ENCODE data around the gene ELF1.

ELF1 gene

DNA sequence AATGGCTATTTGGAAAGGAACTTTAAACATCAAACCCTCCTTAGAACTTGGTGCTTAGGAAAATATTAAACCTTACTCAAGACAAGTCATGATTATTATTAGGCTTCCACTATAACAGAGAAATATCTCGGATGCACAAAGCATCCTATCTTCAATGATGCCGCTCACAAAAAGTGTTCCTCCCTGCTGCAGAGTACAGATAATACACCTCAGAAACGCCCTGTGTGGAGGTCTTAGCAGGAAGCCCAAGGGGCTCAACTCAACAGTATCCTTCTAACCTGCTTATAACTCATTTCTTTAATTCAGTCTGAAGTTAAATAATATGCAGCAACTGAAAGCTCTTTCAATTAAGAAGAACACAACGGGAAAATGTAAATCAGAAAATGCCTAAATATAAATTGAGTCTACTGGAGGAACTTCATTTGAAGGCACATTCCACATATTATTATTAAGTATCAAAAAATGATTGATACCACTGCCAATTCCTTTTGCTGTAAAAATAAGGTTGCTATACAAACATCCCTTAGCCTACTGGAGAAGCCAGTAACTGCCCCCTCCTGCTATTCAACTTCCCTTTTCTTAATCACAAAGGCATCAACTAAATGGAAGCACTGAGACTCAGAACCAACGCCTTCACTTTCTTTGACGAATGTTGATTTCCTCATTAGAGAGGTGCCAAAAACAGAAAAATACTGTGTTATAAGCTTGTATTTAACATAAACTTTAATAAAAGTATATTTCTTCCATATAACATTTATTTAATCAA, 12.0 kb downstream of the ELF1 start:
- no peak for DNase-seq (ENCODE audit: low read depth, low spot score)

- DNase-seq (ENCODE audit: low read depth, low spot score) = no peak
Observed at GRCh38 chr13:41006306-41006705, 12.8 kb downstream of the ELF1 start.

- no peak for DNase-seq (ENCODE audit: low read depth, low spot score)
Observed at GRCh38 chr13:41005704-41006103, 13.4 kb downstream of the ELF1 start.

DNA sequence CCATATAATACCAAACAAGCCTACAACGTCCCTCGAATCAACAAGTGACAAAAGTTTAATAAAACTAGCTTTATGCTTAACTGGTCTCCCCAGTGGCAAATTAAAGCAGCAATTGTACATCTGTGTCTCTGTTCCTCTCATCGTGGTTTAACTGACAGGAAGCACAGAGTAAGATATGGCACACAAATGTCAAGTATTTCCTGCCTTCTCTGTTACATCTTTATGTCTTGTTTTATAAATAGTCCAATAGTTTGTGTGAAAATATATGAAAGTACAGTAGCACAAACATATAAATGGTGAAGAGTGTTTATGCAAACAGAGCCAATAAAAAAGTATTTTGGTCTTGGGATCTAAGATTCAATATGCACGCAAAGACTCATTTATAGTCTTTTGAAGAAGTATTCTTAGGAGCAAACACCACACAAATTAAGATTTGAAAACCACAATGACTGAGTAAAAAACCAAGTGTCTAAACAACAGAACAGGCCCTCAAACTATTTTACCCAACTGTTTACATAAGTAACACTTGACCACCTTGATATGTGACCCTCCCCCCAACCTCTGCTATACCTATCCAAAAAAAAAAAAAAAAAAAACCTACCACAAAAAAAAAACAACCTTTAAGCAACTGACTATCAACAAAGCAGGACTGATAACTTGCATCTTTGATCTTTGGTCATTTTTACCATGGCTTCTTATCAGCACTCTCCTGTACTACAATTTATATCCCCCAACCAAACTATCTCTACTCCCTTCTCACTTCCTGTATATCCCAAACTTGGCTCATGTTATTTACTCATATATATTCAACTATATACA, 14.0 kb downstream of the ELF1 start:
- DNase-seq (ENCODE audit: low read depth, low spot score) = no peak

DNA sequence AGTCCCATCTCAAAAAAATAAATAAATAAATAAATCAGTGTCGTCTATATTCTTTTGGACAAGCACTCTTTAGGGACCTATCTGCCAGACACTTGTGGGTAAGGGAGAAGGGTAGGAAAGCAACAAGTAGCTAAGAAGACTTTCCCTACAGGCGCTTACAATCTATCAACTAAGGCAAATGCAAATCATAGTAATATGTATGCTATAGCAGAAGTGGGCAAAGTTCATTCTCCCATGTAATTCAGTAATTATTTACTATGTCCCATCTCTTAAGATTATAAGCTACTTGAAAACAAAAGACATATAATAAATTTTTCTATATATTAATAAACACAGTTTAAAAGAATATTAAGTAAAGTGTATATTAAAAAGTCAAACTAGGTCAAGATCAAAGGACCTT, 16.5 kb downstream of the ELF1 start:
- no peak for DNase-seq (ENCODE audit: low read depth, low spot score)

DNA sequence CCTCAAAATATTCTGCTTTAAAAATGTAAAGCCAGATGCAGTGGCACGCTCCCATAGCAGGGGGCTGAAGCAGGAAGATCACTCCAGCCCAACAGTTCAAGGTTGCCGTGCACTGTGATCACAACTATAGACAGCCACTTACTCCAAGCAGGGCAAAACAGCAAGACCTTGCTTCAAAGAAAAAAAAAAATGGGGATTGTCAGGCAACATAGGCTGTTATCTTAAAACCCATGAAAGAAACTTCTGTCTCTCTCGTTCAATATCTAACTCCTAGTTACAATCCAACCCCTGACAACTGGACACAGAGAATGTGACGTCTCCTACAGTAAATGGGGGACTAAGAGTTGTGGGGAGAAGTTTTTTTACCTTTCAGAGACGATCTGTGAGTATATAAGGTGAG, 17.4 kb downstream of the ELF1 start:
- DNase-seq (ENCODE audit: low read depth, low spot score) = no peak

DNA sequence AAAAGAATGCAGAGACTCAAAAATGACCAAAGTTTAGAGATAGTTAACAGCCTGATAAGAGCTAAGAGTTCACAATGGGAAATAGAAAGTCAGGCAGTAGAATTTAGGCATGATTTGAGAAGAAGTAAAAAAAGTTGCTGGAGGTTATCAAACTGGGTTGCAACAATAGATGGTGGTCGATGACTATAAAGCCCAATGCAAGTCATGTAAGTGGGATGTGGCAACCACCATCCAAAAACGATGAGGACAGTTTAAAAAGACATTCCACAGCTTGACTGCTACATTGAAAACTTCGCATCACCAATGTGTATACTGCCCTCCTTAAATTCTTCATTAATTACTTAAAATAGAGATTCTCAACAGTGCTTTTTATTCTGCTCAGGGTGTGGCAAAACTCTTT, 19.7 kb downstream of the ELF1 start:
- DNase-seq (ENCODE audit: low read depth, low spot score) = no peak

DNA sequence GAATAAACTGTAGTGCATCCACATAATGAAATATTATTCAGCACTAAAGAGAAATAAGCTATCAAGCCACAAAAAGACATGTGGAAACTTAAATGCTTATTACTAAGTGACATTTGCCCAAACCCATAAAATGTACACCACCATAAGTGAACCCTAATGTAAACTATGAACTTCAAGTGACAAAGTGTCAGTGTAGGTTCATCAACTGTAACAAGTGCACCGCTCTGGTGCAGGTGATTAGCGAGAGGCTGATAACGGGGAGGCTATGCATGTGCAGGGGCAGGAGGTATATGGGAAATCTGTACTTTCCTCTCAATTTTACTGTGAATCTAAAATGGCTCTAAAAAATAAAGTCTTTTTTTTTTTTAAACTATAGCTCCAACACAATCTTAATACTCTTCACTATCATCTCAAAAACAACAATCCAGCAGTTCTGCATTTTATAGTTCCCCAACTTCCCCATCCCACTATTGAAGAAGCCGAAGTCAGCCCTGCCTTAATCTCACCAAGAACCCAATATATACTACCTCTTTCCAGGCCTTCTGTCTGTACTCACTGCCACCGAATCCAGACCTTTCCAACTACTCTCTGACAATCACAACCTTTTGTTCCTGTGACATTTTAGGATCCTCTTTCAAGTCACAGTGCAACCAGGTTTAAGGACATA, 22.6 kb downstream of the ELF1 start:
- DNase-seq (ENCODE audit: low read depth, low spot score) = no peak

DNA sequence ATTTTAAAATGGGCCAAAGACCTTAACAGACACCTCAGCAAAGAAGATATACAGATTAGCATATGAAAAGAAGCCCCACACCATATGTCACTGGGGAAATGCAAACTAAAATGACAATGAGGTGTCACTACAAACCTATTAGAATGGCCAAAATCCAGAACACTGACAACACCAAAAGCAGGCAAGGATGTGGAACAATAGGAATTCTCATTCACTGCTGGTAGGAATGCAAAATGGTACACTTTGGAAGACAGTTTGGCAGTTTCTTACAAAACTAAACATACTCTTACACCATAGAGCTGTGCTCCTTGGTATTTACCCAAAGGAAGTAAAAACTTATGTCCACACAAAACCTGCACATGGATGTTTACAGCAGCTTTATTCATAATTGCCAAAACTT, 23.1 kb downstream of the ELF1 start:
- no peak for DNase-seq (ENCODE audit: low read depth, low spot score)

DNA sequence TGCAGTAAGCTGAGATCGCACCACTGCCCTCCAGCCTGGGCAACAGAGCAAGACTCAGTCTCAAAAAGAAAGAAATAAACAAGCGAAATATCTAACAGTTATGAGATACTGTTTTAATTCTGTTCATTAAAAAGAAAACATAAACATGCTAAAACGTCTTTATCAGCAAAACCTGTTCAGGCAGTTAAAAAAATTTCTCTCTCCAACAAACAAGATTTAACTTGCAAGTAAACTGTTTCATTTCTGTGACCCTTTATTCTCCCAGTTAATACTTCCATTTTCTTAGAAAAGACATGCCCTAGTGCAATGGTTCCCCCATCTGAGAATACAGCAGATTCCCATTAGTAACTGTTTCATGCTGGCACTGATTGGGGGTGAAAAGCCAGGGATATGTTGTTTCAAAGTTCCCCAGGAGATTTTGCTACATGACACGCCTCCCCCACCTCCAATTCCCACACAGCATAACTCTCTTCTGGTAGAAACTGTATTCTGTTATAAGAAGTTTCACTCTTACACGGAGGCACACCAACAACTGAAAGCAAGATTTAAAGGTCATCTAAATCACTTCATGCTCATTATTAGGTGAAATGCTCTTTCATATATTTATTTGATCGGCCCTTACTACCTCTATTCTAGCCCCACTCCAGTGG, 24.4 kb downstream of the ELF1 start:
- no peak for DNase-seq (ENCODE audit: low read depth, low spot score)

DNA sequence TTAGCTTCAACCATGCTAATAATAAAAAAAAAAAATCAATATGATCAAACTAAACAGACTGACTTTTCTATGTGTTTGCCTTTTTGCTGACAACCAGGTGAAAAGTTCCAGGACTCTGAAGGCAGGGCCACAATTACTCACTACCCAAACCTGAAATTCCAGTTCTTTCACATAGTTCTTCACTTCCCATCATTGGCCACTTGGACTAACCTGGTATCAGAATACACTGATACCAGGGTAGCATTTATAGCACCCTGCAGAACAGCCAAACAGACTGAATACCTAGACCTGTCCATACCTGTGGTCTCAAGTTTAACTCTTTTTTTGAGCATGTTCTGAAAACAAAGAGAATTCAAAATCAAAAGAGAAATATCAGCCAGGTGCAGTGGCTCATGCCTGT, 25.1 kb downstream of the ELF1 start:
- DNase-seq (ENCODE audit: low read depth, low spot score) = no peak

- DNase-seq (ENCODE audit: low read depth, low spot score) = no peak
Observed at GRCh38 chr13:40992678-40993518, 26.2 kb downstream of the ELF1 start.

DNA sequence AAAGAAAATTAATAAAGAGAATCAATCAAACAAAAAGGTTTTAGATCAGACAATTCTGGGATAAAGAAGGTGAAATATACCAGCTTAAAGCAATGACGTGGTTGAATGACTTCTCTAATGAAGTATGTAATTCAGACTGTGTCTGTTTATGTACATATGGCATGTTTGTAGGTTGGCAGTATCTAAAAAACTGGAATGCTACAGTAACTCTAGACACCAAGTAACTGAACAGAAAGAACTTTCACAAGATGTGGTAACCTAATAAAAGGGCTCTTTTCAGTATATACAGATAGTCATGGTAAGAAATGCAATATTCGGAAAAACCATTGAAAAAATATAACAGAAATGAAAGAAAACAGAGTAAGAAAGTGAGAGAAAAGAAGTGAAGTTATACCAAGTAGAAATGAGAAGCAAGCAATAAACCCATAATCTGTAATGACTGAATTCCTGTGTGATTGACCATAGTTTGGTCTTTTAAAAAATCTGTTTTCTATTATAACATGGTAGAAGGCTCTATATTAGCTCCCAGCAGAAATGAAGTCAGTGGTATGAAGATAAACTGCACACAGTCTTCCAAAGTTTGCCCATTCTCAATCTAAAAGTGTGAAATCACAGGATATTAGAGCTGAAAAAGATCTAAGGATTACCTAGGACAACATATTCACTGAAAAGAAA, 31.4 kb downstream of the ELF1 start:
- DNase-seq (ENCODE audit: low read depth, low spot score) = no peak

GRCh38 chr13:40986101-40986856, 32.8 kb downstream of the ELF1 start:
- no peak for DNase-seq (ENCODE audit: low read depth, low spot score)

- DNase-seq (ENCODE audit: low read depth, low spot score) = no peak
Observed at GRCh38 chr13:40985381-40986100, 33.6 kb downstream of the ELF1 start.

GRCh38 chr13:40984668-40985366, 34.3 kb downstream of the ELF1 start:
- DNase-seq (ENCODE audit: low read depth, low spot score) = no peak

- DNase-seq (ENCODE audit: low read depth, low spot score) = no peak
Observed at GRCh38 chr13:40983725-40984667, 35.1 kb downstream of the ELF1 start.
